ENCODE data around the gene HRH4. TPM values are rescaled to one million over a fixed set of nuclear protein-coding genes. Genes with fewer than 3 reads are reported as not detected.

HRH4 gene
- total RNA-seq, 1 donor, result under 0.01 TPM

DNA sequence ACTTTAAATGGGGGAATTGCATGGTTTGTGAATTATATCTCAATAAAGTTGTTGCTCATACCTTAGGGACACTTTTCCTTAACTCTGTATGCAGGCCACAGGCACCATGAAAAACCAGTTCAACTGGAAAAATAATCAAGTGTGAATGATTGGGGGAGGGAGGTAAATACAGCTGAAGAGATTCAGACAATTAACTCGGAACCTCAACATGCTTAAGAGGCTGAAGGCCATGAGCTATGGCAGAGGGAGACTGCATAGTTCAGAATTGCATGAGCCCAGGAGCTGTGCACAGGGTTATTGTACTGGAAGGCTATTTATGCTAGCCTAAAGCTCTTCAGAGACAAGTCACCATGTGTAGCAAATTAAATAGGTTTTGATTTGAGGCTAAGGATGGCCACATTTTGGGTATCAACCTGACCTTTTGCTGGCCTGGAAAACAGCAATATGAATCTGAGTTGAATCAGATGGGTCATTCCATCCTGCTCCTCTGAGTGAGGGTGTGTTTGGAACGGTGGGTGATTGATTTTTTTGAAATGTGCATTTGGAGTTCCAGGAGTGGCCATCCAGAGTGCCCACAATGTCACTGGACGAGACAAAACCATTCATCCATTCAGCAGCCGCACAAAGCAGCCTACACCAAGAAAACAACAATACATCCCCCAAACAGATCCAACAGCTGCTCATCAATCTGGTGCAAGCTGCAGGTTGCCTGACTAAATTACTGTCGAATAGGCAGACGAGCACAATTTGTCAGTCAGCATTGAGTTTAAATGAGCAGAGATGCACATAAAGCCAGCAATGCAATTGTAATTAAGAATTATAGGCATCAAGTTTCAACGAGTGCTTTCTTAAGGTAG is 42.5 kb downstream of the HRH4 start:
- Histone ChIP-seq H3K27ac (ENCODE audit: low read depth, low read length) (no peak overlapping the region), H3K79me2 (ENCODE audit: insufficient read depth, low read length) (no peaks in the 10 kb centered on the region), H3K36me3 (ENCODE audit: insufficient read depth, low read length) (no peaks in the 10 kb centered on the region), H3K4me1 (ENCODE audit: insufficient read depth, low read length) (no peaks in the 10 kb centered on the region), H2AFZ (ENCODE audit: low read length) (no peak overlapping the region), H3K4me3 (ENCODE audit: insufficient read depth, low read length) (no peak overlapping the region), H3K4me2 (ENCODE audit: insufficient read depth, low read length) (no peak overlapping the region), H3K9me3 (ENCODE audit: low read depth, low read length) (no peaks in the 10 kb centered on the region), H3K27me3 (ENCODE audit: insufficient read depth, low read length) (no peaks in the 10 kb centered on the region), H4K20me1 (ENCODE audit: insufficient read depth, low read length) (no peaks in the 10 kb centered on the region)
- TF ChIP-seq, protein P1, sequence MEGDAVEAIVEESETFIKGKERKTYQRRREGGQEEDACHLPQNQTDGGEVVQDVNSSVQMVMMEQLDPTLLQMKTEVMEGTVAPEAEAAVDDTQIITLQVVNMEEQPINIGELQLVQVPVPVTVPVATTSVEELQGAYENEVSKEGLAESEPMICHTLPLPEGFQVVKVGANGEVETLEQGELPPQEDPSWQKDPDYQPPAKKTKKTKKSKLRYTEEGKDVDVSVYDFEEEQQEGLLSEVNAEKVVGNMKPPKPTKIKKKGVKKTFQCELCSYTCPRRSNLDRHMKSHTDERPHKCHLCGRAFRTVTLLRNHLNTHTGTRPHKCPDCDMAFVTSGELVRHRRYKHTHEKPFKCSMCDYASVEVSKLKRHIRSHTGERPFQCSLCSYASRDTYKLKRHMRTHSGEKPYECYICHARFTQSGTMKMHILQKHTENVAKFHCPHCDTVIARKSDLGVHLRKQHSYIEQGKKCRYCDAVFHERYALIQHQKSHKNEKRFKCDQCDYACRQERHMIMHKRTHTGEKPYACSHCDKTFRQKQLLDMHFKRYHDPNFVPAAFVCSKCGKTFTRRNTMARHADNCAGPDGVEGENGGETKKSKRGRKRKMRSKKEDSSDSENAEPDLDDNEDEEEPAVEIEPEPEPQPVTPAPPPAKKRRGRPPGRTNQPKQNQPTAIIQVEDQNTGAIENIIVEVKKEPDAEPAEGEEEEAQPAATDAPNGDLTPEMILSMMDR (IDR thresholded peaks at IDR 0.05; ENCODE audit: extremely low read depth, low read depth, low read length), result no peak
- no peak for DNase-seq (ENCODE audit: insufficient read length, low spot score, missing footprints)

DNA sequence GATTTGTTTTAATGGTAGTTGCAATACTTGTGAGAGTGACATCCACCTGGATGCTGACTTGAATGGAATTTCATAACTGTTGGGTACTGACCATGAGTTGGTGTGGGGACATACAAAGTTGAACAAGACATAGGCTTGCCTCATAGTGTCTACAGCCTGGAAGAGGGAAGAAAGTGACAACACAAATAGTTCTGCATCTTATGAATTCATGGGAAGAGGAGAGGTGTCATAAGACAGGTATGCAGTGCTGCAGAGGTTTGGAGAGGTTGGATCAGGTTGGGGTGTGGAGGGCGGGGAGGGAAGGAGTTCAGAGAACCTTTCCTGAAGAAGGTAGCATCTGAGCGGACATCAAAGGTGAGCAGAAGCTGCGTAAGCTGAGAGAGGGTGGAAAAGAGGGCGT is 44.0 kb downstream of the HRH4 start:
- Histone ChIP-seq H3K27me3 (ENCODE audit: insufficient read depth, low read length) (no peaks in the 10 kb centered on the region), H2AFZ (ENCODE audit: low read length) (no peak overlapping the region), H3K36me3 (ENCODE audit: insufficient read depth, low read length) (no peaks in the 10 kb centered on the region), H3K27ac (ENCODE audit: low read depth, low read length) (no peak overlapping the region), H4K20me1 (ENCODE audit: insufficient read depth, low read length) (no peaks in the 10 kb centered on the region), H3K9me3 (ENCODE audit: low read depth, low read length) (no peaks in the 10 kb centered on the region), H3K4me2 (ENCODE audit: insufficient read depth, low read length) (no peak overlapping the region), H3K4me1 (ENCODE audit: insufficient read depth, low read length) (no peaks in the 10 kb centered on the region), H3K79me2 (ENCODE audit: insufficient read depth, low read length) (no peaks in the 10 kb centered on the region), H3K4me3 (ENCODE audit: insufficient read depth, low read length) (no peak overlapping the region)
- DNase-seq (ENCODE audit: insufficient read length, low spot score, missing footprints), result no peak
- TF ChIP-seq, protein P1 (IDR thresholded peaks at IDR 0.05; ENCODE audit: extremely low read depth, low read depth, low read length), result no peak

- H3K27ac ChIP-seq (ENCODE audit: low read depth, low read length), result no peak overlapping the region
- no peak overlapping the region for H2AFZ ChIP-seq (ENCODE audit: low read length)
- no peak for DNase-seq (ENCODE audit: insufficient read length, low spot score, missing footprints)
- no peaks in the 10 kb centered on the region for H3K79me2 ChIP-seq (ENCODE audit: insufficient read depth, low read length)
- TF ChIP-seq, protein P1 (IDR thresholded peaks at IDR 0.05; ENCODE audit: extremely low read depth, low read depth, low read length), result no peak
- H3K9me3 ChIP-seq (ENCODE audit: low read depth, low read length), result no peaks in the 10 kb centered on the region
- no peaks in the 10 kb centered on the region for H3K4me1 ChIP-seq (ENCODE audit: insufficient read depth, low read length)
- no peak overlapping the region for H3K4me2 ChIP-seq (ENCODE audit: insufficient read depth, low read length)
- H4K20me1 ChIP-seq (ENCODE audit: insufficient read depth, low read length), result no peaks in the 10 kb centered on the region
- no peaks in the 10 kb centered on the region for H3K36me3 ChIP-seq (ENCODE audit: insufficient read depth, low read length)
- H3K27me3 ChIP-seq (ENCODE audit: insufficient read depth, low read length), result no peaks in the 10 kb centered on the region
- H3K4me3 ChIP-seq (ENCODE audit: insufficient read depth, low read length), result no peak overlapping the region
Observed at GRCh38 chr18:24506175-24506574, 45.7 kb downstream of the HRH4 start.

DNA sequence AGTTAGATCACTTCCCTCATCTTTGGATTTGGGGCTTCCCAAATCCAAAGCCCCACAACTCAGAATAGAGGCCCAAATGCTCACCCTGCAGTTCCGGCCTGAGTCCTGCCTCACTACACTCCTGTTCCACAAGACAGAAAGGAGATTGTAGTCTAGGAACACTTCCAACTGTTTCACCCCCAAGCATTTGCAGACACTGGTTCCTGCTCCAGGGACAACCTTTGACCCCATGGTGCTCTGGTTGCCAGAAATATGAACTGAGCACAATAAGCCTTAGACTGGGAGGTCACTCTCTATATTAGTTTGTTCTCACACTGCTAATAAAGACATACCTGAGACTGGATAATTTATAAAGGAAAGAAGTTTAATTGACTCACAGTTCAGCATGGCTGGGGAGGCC is 49.0 kb downstream of the HRH4 start:
- no peaks in the 10 kb centered on the region for H3K36me3 ChIP-seq (ENCODE audit: insufficient read depth, low read length)
- H4K20me1 ChIP-seq (ENCODE audit: insufficient read depth, low read length), result no peaks in the 10 kb centered on the region
- H3K4me2 ChIP-seq (ENCODE audit: insufficient read depth, low read length), result no peak overlapping the region
- no peak overlapping the region for H3K27ac ChIP-seq (ENCODE audit: low read depth, low read length)
- TF ChIP-seq, protein P1 (IDR thresholded peaks at IDR 0.05; ENCODE audit: extremely low read depth, low read depth, low read length), result no peak
- no peaks in the 10 kb centered on the region for H3K79me2 ChIP-seq (ENCODE audit: insufficient read depth, low read length)
- H3K4me1 ChIP-seq (ENCODE audit: insufficient read depth, low read length), result no peaks in the 10 kb centered on the region
- H3K4me3 ChIP-seq (ENCODE audit: insufficient read depth, low read length), result no peak overlapping the region
- H2AFZ ChIP-seq (ENCODE audit: low read length), result no peak overlapping the region
- H3K9me3 ChIP-seq (ENCODE audit: low read depth, low read length), result no peaks in the 10 kb centered on the region
- no peak for DNase-seq (ENCODE audit: insufficient read length, low spot score, missing footprints)
- H3K27me3 ChIP-seq (ENCODE audit: insufficient read depth, low read length), result no peaks in the 10 kb centered on the region

Measured in osteoblast (primary cell).